Activated CD8-positive, alpha-beta memory T cell treated with anti-CD3 and anti-CD28 coated beads, Interleukin-2, amount 50 U/mL, for 4 hours (primary cell): ENCODE measurements around the gene JAG2.
"Not testable (repeated sequence)": the region's sequence is repeated elsewhere in the genome, so short reads cannot be mapped to it uniquely, and the experiment has no call there.

Source experiments
- DNase-seq: peaks from one replicate; pipeline ENCODE4 v3.0.0-alpha.2; 2020

The JAG2 gene

GRCh38 chr14:105137481-105138020 lies 31.0 kb downstream of the JAG2 start:
- DNase-seq = no peak

- DNase-seq = no peak
Measured at GRCh38 chr14:105136401-105137322, 31.9 kb downstream of the JAG2 start.

- no peak for DNase-seq
Measured at GRCh38 chr14:105135700-105136395, 32.7 kb downstream of the JAG2 start.

- DNase-seq = no peak
Measured at GRCh38 chr14:105132921-105133654, 35.5 kb downstream of the JAG2 start.

GRCh38 chr14:105131241-105131640 lies 37.3 kb downstream of the JAG2 start:
- DNase-seq = no peak

- DNase-seq = no peak
Measured at GRCh38 chr14:105128059-105128458, 40.5 kb downstream of the JAG2 start.

- DNase-seq = no peak
Measured at GRCh38 chr14:105126981-105127329, 41.6 kb downstream of the JAG2 start.

GRCh38 chr14:105126126-105126980 lies 42.2 kb downstream of the JAG2 start:
- no peak for DNase-seq

- no peak for DNase-seq
Measured at GRCh38 chr14:105124823-105125222, 43.8 kb downstream of the JAG2 start.

GRCh38 chr14:105123981-105124765 lies 44.4 kb downstream of the JAG2 start:
- no peak for DNase-seq

- no peak for DNase-seq
Measured at GRCh38 chr14:105123064-105123665, 45.4 kb downstream of the JAG2 start.

GRCh38 chr14:105120056-105120455 lies 48.5 kb downstream of the JAG2 start:
- no peak for DNase-seq

- no peak for DNase-seq
Measured at GRCh38 chr14:105119408-105120025, 49.1 kb downstream of the JAG2 start.

GRCh38 chr14:105118646-105119407 lies 49.7 kb downstream of the JAG2 start:
- no peak for DNase-seq

GRCh38 chr14:105117710-105118385 lies 50.7 kb downstream of the JAG2 start:
- DNase-seq = no peak

- DNase-seq = no peak
Measured at GRCh38 chr14:105117257-105117646, 51.3 kb downstream of the JAG2 start.

GRCh38 chr14:105116451-105117256 lies 51.9 kb downstream of the JAG2 start:
- DNase-seq = no peak

GRCh38 chr14:105109243-105109642 lies 59.3 kb downstream of the JAG2 start:
- not testable (repeated sequence) for DNase-seq
